OCI-LY3 (cell line): ENCODE data around the gene P4HA1.
"Not testable (repeated sequence)": the region's sequence is repeated elsewhere in the genome, so short reads cannot be mapped to it uniquely, and the experiment has no call there.

Source experiments
- H2AFZ ChIP-seq: fragments of 200-600, 300-600 bp; shearing (Covaris generic); 2 replicates; pipeline ENCODE4 v1.6.0; 2014; ENCODE audit warnings: antibody characterized with exemption, low read depth, low read length
- H3K27ac ChIP-seq: fragments of 200-600, 300-600 bp; sonication (generic); 2 replicates; pipeline ENCODE4 v1.5.1; 2014; ENCODE audit warnings: mild to moderate bottlenecking, low read length, moderate library complexity, mixed read lengths
- H3K27me3 ChIP-seq: fragments of 200-600, 300-600 bp; sonication (generic); 2 replicates; pipeline ENCODE4 v1.6.1; 2014; ENCODE audit warnings: low read depth, low read length, mixed read lengths
- H3K36me3 ChIP-seq: fragments of 200-600, 300-600 bp; sonication (generic); replicated peaks from 2 replicates; pipeline ENCODE3; 2014; ENCODE audit warnings: low read depth, low read length, mixed read lengths
- H3K4me1 ChIP-seq: fragments of 300-600, 200-600 bp; sonication (generic); 2 replicates; pipeline ENCODE4 v1.6.1; 2014; ENCODE audit warnings: low read length, mixed read lengths
- H3K4me2 ChIP-seq: fragments of 200-600, 300-600 bp; sonication (generic); 2 replicates; pipeline ENCODE4 v1.6.1; 2014; ENCODE audit warnings: low read length, mixed read lengths
- H3K4me3 ChIP-seq: fragments of 300-600, 200-600 bp; sonication (generic); 2 replicates; pipeline ENCODE4 v1.5.1; 2014; ENCODE audit warnings: antibody characterized with exemption, mild to moderate bottlenecking, low read length, moderate library complexity
- H3K79me2 ChIP-seq: fragments of 300-600, 200-600 bp; shearing (Covaris generic); 2 replicates; pipeline ENCODE4 v1.6.1; 2014; ENCODE audit warnings: mild to moderate bottlenecking, low read length, mixed read lengths
- H3K9ac ChIP-seq: fragments of 300-600, 200-600 bp; shearing (Covaris generic); 2 replicates; pipeline ENCODE4 v1.6.0; 2014; ENCODE audit warnings: mild to moderate bottlenecking, low read length, moderate library complexity
- H3K9me3 ChIP-seq: fragments of 200-600, 300-600 bp; shearing (Covaris generic); 2 replicates; pipeline ENCODE4 v1.6.1; 2014; ENCODE audit warnings: low read length, mixed read lengths; ENCODE audit not compliant: insufficient read depth
- H4K20me1 ChIP-seq: fragments of 200-600, 300-600 bp; sonication (generic); 2 replicates; pipeline ENCODE4 v1.6.1; 2016; ENCODE audit warnings: low read length, mixed read lengths; ENCODE audit not compliant: insufficient read depth
- CTCF ChIP-seq: fragments of 200-600, 300-600 bp; sonication (generic); IDR thresholded peaks from 2 replicates; pipeline ENCODE4 v1.5.1; 2014; ENCODE audit warnings: antibody characterized with exemption, low read length, low read depth
- EZH2phosphoT487 ChIP-seq: fragments of 200-600 bp; shearing (Covaris generic); IDR thresholded peaks from 2 replicates; pipeline ENCODE4 v1.6.1; 2018; ENCODE audit warnings: antibody characterized with exemption, mixed run types, low read depth

Gene P4HA1

GRCh38 chr10:73043319-73043718 is 53.3 kb downstream of the P4HA1 start:
- no peaks in the 10 kb centered on the region for H3K9me3 ChIP-seq
- H4K20me1 ChIP-seq, result no peaks in the 10 kb centered on the region
- no peak overlapping the region for H3K4me2 ChIP-seq
- no peak for TF ChIP-seq CTCF
- no peak for TF ChIP-seq EZH2phosphoT487
- H3K4me1 ChIP-seq, result no peaks in the 10 kb centered on the region
- H3K4me3 ChIP-seq, result no peak overlapping the region
- H3K27ac ChIP-seq, result no peak overlapping the region
- H2AFZ ChIP-seq, result no peak overlapping the region
- no peaks in the 10 kb centered on the region for H3K27me3 ChIP-seq
- no peak overlapping the region for H3K9ac ChIP-seq
- H3K79me2 ChIP-seq, result no peaks in the 10 kb centered on the region
- peaks cover 29% of the 10 kb centered on the region for H3K36me3 ChIP-seq

GRCh38 chr10:73042130-73042529 is 54.5 kb downstream of the P4HA1 start:
- H3K27ac ChIP-seq, result no peak overlapping the region
- no peak overlapping the region for H3K9ac ChIP-seq
- peaks cover 29% of the 10 kb centered on the region for H3K36me3 ChIP-seq
- H3K79me2 ChIP-seq, result no peaks in the 10 kb centered on the region
- no peak overlapping the region for H3K4me2 ChIP-seq
- H3K27me3 ChIP-seq, result no peaks in the 10 kb centered on the region
- TF ChIP-seq EZH2phosphoT487 (no peak), CTCF (no peak)
- H2AFZ ChIP-seq, result no peak overlapping the region
- H3K4me1 ChIP-seq, result no peaks in the 10 kb centered on the region
- no peaks in the 10 kb centered on the region for H3K9me3 ChIP-seq
- H4K20me1 ChIP-seq, result no peaks in the 10 kb centered on the region
- no peak overlapping the region for H3K4me3 ChIP-seq

- no peak overlapping the region for H3K27ac ChIP-seq
- no peak for TF ChIP-seq EZH2phosphoT487
- no peak for TF ChIP-seq CTCF
Observed at GRCh38 chr10:73039635-73040034, 57.0 kb downstream of the P4HA1 start.

GRCh38 chr10:73036285-73036684 is 60.4 kb downstream of the P4HA1 start:
- H4K20me1 ChIP-seq, H3K9me3 ChIP-seq, H2AFZ ChIP-seq, H3K9ac ChIP-seq, H3K27me3 ChIP-seq, H3K4me1 ChIP-seq, H3K79me2 ChIP-seq, H3K27ac ChIP-seq, H3K4me3 ChIP-seq, H3K4me2 ChIP-seq: not testable (repeated sequence)
- H3K36me3 ChIP-seq, result peaks cover 16% of the 10 kb centered on the region

More at GRCh38 chr10:73039635-73040034, 57.0 kb downstream of the P4HA1 start:
- H3K9ac ChIP-seq, result no peak overlapping the region
- no peak overlapping the region for H2AFZ ChIP-seq
- no peaks in the 10 kb centered on the region for H3K9me3 ChIP-seq
- peaks cover 21% of the 10 kb centered on the region for H3K36me3 ChIP-seq
- no peak overlapping the region for H3K4me3 ChIP-seq
- H3K4me2 ChIP-seq, result no peak overlapping the region
- no peaks in the 10 kb centered on the region for H3K4me1 ChIP-seq
- no peaks in the 10 kb centered on the region for H3K27me3 ChIP-seq
- no peaks in the 10 kb centered on the region for H4K20me1 ChIP-seq
- H3K79me2 ChIP-seq, result no peaks in the 10 kb centered on the region

- H3K4me3 ChIP-seq, result no peak overlapping the region
- H3K27me3 ChIP-seq, result no peaks in the 10 kb centered on the region
- peaks cover 26% of the 10 kb centered on the region for H3K36me3 ChIP-seq
- no peaks in the 10 kb centered on the region for H3K79me2 ChIP-seq
- no peaks in the 10 kb centered on the region for H3K9me3 ChIP-seq
- no peak overlapping the region for H3K4me2 ChIP-seq
- H2AFZ ChIP-seq, result no peak overlapping the region
- H3K27ac ChIP-seq, result no peak overlapping the region
- H3K9ac ChIP-seq, result no peak overlapping the region
- H3K4me1 ChIP-seq, result no peaks in the 10 kb centered on the region
- TF ChIP-seq CTCF (no peak), EZH2phosphoT487 (no peak)
- no peaks in the 10 kb centered on the region for H4K20me1 ChIP-seq
Observed at GRCh38 chr10:73032536-73032935, 64.1 kb downstream of the P4HA1 start.

- H4K20me1 ChIP-seq, H3K27ac ChIP-seq, H3K9ac ChIP-seq, H3K9me3 ChIP-seq, H3K36me3 ChIP-seq, H3K4me1 ChIP-seq, H3K4me2 ChIP-seq, H2AFZ ChIP-seq, H3K79me2 ChIP-seq, H3K4me3 ChIP-seq, H3K27me3 ChIP-seq: not testable (repeated sequence)
Observed at GRCh38 chr10:73026623-73027022, 70.0 kb downstream of the P4HA1 start.
